ENCODE results near the gene IL3RA.
"Not testable (repeated sequence)": the region's sequence is repeated elsewhere in the genome, so short reads cannot be mapped to it uniquely, and the experiment has no call there.

IL3RA gene

GRCh38 chrX:1336331-1336943 is at the start of gene IL3RA:
TSS of gene IL3RA (plus strand) at chrX:1336785. CDS start at chrX:1341766, 4,981 bp downstream.
- DNase-seq (ENCODE audit: low read depth in 2 of 2): no peak

DNA sequence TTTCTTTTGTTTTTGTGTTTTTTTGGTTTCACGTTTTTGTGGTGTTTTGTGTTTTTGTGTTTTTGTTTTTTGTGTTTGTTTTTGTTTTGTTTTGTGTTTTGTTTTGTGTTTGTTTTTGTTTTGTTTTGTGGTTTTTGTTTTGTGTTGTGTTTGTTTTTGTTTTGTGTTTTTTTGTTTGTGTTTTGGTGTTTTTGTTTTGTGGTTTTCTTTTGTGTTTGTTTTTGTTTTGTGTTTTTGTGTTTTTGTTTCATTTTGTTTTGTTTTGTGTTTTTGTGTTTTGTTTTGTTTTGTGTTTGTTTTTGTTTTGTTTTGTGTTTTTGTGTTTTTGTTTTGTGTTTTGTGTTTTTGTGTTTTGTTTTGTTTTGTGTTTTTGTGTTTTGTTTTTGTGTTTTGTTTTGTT is 47.0 kb upstream of the IL3RA start:
- no peak for DNase-seq (ENCODE audit: low read depth in 2 of 2)

DNA sequence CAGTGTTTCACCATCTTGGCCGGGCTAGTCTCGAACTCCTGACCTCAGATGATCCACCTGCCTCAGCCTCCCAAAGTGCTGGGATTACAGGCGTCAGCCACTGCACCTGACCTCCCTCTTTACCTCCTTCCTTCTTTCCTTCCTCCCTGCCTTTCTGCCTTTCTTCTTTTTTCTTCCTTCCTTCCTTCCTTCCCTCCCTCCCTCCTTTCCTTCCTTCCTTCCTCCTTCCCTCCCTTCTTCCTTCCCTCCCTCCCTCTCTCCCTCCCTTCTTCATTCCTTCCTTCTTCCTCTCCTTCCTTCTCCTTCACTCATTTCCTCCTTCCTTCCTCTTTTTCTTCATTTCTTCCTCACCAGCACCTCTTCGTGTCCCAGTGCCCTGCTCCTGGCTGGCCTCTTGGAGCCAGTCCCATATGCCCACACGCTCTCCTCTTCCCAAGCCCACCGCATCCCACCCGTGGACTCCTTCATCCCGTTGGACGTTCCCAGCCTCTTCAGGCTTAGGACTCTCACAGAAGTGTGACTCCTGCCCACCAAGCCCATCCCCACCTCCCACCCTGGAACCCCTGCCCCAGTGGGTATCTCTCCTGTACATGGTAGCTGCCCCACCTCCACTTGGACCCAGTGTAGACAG is 45.4 kb upstream of the IL3RA start:
- DNase-seq (ENCODE audit: low read depth in 2 of 2): no peak

DNA sequence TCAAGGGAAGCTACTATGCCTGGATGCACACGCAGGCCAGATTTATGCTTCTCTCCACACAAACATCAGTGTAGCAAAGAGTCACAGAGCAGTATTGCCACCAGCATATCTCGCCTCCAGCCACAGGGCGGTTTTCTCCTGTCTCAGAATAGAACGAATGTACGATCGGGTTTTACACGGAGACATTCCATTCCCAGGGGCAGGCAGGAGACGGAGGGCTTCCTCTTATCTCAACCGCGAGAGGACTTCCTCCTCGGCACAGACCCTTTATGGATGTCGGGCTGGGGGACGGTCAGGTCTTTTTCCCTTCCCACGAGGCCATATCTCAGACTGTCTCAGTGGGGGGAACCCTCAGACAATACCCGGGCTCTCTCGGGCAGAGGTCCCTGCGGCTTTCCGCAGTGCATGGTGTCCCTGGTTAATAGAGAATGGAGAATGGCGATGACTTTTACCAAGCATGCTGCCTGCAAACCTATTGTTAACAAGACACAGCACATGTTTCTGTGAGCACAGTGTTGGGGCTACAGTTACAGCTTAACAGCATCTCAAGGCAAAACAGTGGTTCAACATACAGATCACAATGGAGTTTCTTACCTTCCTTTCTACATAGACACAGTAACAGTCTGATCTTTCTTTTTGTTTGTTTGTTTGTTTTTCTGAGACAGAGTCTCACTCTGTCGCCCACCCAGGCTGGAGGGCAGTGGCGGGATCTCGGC is 43.9 kb upstream of the IL3RA start:
- no peak for DNase-seq (ENCODE audit: low read depth in 2 of 2)

DNA sequence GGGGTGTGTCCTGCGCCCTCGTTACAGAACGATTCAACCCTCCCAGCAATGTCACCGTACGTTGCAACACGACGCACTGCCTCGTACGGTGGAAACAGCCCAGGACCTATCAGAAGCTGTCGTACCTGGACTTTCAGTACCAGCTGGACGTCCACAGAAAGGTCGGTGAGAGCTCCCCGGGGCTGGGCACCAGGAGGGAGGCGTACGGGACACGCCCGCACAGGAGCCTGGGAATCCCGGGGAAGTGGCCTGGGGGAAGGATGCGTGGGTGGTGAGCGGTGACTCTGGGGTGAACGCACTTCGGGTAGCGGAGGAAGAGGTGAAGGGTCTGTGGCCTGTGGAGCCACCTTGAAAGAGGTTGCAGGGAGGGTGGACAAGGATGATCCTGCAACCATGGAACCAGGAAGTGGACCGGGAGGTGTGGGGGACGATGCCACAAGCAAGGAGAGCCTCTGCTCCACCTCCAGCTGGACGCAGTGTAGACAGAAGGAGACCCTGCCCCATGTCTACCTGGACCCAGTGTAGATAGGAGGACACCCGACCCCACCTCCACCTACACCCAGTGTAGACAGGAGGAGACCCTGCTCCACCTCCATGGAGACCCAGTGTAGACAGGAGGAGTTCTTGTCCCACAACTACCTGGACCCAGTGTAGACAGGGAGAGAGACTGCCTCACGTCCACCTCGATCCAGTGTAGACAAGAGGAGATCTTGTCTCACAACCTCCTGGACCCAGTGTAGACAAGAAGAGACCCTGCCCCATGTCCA is 42.1 kb upstream of the IL3RA start:
- DNase-seq (ENCODE audit: low read depth in 2 of 2): no peak

DNA sequence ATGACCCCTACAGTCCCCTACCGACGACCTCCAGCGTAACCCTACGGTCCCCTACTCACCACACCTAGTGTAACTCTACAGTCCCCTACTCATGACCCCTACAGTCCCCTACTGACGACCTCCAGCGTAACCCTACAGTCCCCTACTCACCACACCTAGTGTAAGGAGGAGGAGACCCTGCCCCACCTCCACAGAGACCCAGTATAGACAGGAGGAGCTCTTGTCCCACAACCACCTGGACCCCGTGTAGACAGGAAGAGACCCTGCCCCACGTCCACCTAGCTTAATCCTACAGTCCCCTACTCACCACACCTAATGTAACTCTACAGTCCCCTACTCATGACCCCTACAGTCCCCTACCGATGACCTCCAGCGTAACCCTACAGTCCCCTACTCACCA is 41.0 kb upstream of the IL3RA start:
- DNase-seq (ENCODE audit: low read depth in 2 of 2): no peak

GRCh38 chrX:1297591-1297990 is 39.0 kb upstream of the IL3RA start:
- not testable (repeated sequence) for DNase-seq (ENCODE audit: low read depth in 2 of 2)

DNA sequence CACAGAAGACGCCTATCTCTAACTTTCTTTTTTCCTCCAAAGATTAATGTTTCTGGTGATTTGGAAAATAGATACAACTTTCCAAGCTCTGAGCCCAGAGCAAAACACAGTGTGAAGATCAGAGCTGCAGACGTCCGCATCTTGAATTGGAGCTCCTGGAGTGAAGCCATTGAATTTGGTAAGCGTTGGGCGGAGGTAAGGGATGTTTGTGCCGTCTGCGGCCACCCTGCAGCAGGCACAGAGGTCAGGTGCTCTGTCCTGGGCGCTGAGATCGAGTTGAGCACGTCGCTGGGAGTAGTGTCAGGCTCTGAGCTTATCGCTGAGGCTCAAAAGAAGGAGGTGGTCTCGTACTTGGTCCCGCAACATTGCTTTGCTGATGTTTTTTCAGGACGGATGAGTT is 36.1 kb upstream of the IL3RA start:
- no peak for DNase-seq (ENCODE audit: low read depth in 2 of 2)

DNA sequence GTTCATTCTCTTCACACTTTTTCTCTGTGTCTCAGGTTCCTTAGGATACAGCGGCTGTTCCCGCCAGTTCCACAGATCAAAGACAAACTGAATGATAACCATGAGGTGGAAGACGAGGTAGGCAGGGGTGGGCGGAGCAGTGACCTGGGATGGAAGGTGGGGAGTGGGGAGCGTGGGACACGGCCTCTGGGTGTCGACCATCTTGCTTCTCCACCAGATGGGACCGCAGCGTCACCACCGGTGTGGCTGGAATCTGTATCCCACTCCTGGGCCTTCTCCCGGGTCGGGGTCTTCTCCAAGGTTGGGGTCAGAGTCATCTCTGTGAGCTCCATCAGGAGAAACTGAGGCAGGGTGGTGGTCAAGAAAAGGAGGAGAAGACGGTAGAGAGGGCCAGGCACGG is 31.2 kb upstream of the IL3RA start:
- DNase-seq (ENCODE audit: low read depth in 2 of 2): no peak

DNA sequence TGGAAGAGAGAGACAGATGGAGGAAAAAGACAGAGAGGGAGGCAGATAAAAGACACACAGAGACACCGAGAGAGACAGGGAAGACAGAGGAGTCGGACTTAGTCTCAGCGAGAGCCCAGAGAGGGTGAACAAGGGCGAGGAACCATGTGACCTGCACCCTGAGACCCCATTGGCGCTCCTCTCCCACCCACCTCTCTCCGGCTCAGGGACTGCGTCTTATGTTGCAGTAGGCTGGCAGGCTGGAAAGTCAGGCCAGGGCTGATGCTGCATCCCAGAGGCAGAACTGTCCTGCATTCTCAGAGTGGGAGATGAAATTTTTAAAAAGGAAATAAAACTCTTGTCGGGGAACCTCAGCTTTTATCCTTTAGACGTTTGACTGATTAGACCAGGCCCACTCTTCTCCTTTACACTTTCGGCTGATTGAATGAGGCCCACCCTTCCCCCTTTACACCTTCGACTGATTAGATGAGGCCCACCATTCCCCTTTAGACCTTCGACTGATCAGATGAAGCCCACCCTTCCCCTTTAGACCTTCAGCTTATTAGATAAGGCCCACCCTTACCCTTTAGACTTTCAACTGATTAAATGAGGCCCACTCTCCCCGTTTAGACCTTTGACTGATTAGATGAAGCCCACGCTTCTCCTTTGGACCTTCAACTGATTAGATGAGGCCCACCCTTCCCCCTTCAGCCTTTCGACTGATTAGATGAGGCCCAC is 29.5 kb upstream of the IL3RA start:
- no peak for DNase-seq (ENCODE audit: low read depth in 2 of 2)

DNA sequence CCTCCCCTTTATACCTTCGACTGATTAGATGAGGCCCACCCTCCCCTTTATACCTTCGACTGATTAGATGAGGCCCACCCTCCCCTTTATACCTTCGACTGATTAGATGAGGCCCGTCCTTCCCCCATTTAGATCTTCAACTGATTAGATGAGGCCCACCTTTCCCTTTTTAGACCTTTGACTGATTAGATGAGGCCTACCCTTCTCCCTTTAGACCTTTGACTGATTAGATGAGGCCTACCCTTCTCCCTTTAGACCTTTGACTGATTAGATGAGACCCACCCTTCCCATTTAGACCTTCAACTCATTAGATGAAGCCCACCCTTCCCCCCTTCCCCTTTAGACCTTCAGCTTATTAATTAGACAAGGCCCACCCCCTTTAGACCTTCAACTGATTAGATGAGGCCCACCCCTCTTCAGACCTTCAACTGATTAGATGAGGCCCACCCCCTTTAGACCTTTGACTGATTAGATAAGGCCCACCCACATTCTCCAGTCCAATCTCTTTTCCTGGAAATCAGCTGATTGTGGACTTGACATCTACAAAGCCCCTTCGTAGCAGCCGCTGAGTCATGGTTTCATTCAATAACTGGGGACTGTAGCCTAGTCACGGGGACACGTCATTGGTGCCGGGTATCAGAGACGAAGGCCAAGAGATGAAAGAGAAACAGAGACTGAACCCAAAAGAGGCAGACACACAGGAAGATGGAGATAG is 28.8 kb upstream of the IL3RA start:
- no peak for DNase-seq (ENCODE audit: low read depth in 2 of 2)

DNA sequence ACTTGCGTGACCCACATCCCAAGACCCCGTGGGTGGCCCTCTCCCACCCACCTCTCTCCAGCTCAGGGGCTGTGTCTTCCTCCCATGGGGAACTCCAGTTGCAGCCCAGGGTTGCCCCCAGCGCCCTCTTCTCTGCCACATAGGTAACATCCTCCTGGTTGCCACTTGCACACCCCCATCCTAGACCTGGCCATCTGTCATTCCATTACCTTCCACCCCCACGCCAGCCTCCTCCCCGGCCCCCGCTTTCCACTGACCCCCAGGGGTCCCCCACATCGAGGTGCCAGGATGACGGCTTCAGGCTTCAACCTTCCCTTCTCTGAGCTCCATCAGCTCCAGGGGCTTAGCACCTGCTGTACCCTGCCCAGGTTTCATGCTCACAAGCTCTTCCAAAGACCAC is 28.1 kb upstream of the IL3RA start:
- DNase-seq (ENCODE audit: low read depth in 2 of 2): no peak

- not testable (repeated sequence) for DNase-seq (ENCODE audit: low read depth in 2 of 2)
These were observed 27.7 kb upstream of the IL3RA start for GRCh38 chrX:1308917-1309316.

GRCh38 chrX:1313788-1314187 is 22.8 kb upstream of the IL3RA start:
- no peak for DNase-seq (ENCODE audit: low read depth in 2 of 2)

- DNase-seq (ENCODE audit: low read depth in 2 of 2): peak in 1 of 2 donors; percentile 34
These were observed 20.1 kb upstream of the IL3RA start for GRCh38 chrX:1316527-1316926.

DNA sequence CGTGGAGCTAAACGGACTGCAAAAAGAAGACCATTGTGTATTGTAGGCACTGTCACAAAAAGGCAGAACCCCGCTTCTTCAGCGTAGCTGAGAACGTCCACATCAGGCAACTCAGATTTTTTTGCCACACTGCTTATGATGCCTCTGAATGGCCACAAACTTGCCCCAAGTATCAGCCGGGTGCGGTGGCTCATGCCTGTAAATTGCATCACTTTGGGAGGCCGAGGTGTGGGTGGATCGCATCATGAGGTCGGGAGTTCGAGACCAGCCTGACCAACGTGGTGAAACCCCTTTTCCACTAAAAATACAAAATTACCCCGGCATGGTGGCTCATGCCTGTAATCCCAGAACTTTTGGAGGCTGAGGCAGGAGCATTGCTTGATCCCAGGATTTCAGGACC is 14.9 kb upstream of the IL3RA start:
- DNase-seq (ENCODE audit: low read depth in 2 of 2): no peak

DNA sequence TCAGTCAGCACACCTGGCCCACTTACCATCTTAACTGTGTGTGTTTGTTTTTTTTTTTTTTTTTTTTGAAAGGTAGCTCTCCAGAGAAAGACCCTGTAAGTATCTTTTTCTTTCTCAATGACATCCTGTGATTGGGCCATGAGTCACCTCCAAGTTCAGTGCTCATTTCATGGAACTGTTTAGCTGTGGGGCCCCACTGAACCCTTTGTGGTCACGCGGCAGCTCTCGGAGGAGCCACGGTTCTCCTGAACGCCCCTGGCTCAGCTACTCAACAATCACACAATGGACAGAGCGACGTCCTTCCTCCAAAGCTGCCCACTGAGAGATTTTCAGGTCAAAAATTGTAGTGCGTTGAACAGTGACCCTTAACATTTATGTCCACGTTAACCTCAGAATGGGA is 14.2 kb upstream of the IL3RA start:
- peak; percentile 54 to 74 for DNase-seq (ENCODE audit: low read depth in 2 of 2)

- DNase-seq (ENCODE audit: low read depth in 2 of 2): peak; percentile 44 to 65
These were observed 13.3 kb upstream of the IL3RA start for GRCh38 chrX:1323315-1323714.

DNA sequence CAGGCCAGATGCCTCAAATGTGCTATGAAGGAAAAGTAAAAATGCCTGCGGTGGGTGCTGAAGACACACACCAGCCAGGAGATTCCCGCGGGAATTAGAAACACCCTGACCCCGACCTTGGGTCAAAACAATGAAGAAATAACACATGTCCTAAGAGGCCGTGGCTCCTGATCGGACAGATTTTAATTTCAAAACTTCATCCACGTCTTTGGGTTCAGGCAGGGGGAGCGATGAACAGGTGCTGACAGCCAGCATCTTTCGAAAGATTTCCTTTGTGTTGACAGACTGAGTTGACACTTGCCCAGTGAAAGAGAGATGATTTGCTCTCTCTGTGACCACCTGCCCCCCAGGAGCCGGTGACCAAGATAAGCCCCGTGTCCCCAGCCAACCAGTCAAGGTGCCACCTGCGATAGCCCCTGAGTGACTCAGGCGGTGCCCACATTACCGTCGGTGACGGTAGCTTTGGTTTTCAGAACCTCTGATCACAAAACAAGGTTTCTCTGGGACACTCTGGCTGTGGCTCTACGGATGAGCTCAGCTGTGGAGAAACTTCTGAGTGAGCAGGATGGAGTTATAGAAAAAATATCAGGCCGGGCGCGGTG is 11.0 kb upstream of the IL3RA start:
- no peak for DNase-seq (ENCODE audit: low read depth in 2 of 2)

- no peak for DNase-seq (ENCODE audit: low read depth in 2 of 2)
These were observed 8.8 kb upstream of the IL3RA start for GRCh38 chrX:1327651-1328304.

Measured in stimulated activated CD8-positive, alpha-beta memory T cell treated with anti-CD3 and anti-CD28 coated beads, Interleukin-15, amount 100 ng/mL, for 48 hours (primary cell).